Neuronal stem cell (in vitro differentiated cells): Measurements from ENCODE around the gene CC2D2B.
"Not testable (repeated sequence)": the region's sequence is repeated elsewhere in the genome, so short reads cannot be mapped to it uniquely, and the experiment has no call there.

Source experiments
- DNase-seq: peaks from one replicate; pipeline ENCODE4 v3.0.0-alpha.2; 2013; ENCODE audit warnings: low spot score
- H2AFZ ChIP-seq: one replicate; pipeline ENCODE4 v1.6.1; 2013; ENCODE audit warnings: mild to moderate bottlenecking, low read length, inconsistent platforms
- H2AK5ac ChIP-seq: 2 replicates; pipeline ENCODE4 v1.6.1; 2013; ENCODE audit warnings: low read depth, mild to moderate bottlenecking, inconsistent platforms, low read length, moderate library complexity, mixed read lengths
- H2BK120ac ChIP-seq: 2 replicates; pipeline ENCODE4 v1.6.1; 2013; ENCODE audit warnings: low read depth, mild to moderate bottlenecking, inconsistent platforms, low read length, moderate library complexity, mixed read lengths
- H2BK12ac ChIP-seq: one replicate; pipeline ENCODE4 v1.6.1; 2013; ENCODE audit warnings: low read length, inconsistent platforms
- H2BK15ac ChIP-seq: 2 replicates; pipeline ENCODE4 v1.6.1; 2013; ENCODE audit warnings: mild to moderate bottlenecking, low read length, inconsistent platforms, mixed read lengths
- H2BK5ac ChIP-seq: one replicate; pipeline ENCODE4 v1.6.1; 2013; ENCODE audit warnings: inconsistent platforms, mild to moderate bottlenecking, low read length, moderate library complexity
- H3K14ac ChIP-seq: one replicate; pipeline ENCODE4 v1.6.1; 2013; ENCODE audit warnings: low read length, inconsistent platforms
- H3K18ac ChIP-seq: 2 replicates; pipeline ENCODE4 v1.6.1; 2013; ENCODE audit warnings: low read length, inconsistent platforms
- H3K23ac ChIP-seq: 2 replicates; pipeline ENCODE4 v1.6.1; 2013; ENCODE audit warnings: low read depth, mild to moderate bottlenecking, mixed read lengths, low read length, inconsistent platforms; ENCODE audit not compliant: poor library complexity
- H3K27ac ChIP-seq: replicated peaks from 3 replicates; pipeline ENCODE4 v1.5.1; 2013; ENCODE audit warnings: low read length, inconsistent platforms
- H3K27me3 ChIP-seq, 3 experiments: 2 replicates each; pipeline ENCODE4 v1.6.1; 2013; ENCODE audit warnings: low read length in 3 of 3, mild to moderate bottlenecking in 2 of 3, inconsistent platforms in 1 of 3, low read depth in 1 of 3, mixed read lengths in 1 of 3, moderate library complexity in 1 of 3; ENCODE audit not compliant: control insufficient read depth in 3 of 3, insufficient read depth in 3 of 3
- H3K36me3 ChIP-seq, 2 donors: replicated peaks in 1 of 2; 2 replicates each; pipeline ENCODE4 v1.6.1; 2013; ENCODE audit warnings: low read length in 2 of 2; ENCODE audit not compliant: control insufficient read depth in 2 of 2, insufficient read depth in 2 of 2
- H3K4ac ChIP-seq: 2 replicates; pipeline ENCODE4 v1.6.1; 2013; ENCODE audit warnings: inconsistent platforms, mild to moderate bottlenecking, low read length, moderate library complexity
- H3K4me1 ChIP-seq, 2 donors: 1 replicate in 1 of 2; 2 replicates in 1 of 2; pipeline ENCODE4 v1.6.1; 2013; ENCODE audit warnings: low read length in 2 of 2, low read depth in 1 of 2; ENCODE audit not compliant: control insufficient read depth in 2 of 2, insufficient read depth in 1 of 2
- H3K4me2 ChIP-seq: one replicate; pipeline ENCODE4 v1.6.1; 2013; ENCODE audit warnings: mild to moderate bottlenecking, low read length, inconsistent platforms; ENCODE audit not compliant: insufficient read depth, poor library complexity, severe bottlenecking
- H3K4me3 ChIP-seq, 2 donors: 2 replicates each; pipeline ENCODE4 v1.5.1; 2013; ENCODE audit warnings: low read length in 2 of 2, mild to moderate bottlenecking in 2 of 2, inconsistent platforms in 1 of 2, moderate library complexity in 1 of 2
- H3K79me1 ChIP-seq: one replicate; pipeline ENCODE4 v1.6.1; 2013; ENCODE audit warnings: low read depth, mild to moderate bottlenecking, inconsistent platforms, low read length, moderate library complexity
- H3K9ac ChIP-seq: one replicate; pipeline ENCODE4 v1.6.1; 2013; ENCODE audit warnings: mild to moderate bottlenecking, low read depth, low read length, inconsistent platforms; ENCODE audit not compliant: poor library complexity
- H3K9me3 ChIP-seq, 2 donors: replicated peaks in 1 of 2; 2 replicates each; pipeline versions ENCODE3 to v1.6.1; 2013; ENCODE audit warnings: low read length in 2 of 2, mild to moderate bottlenecking in 2 of 2, inconsistent platforms in 1 of 2, low read depth in 1 of 2, mixed read lengths in 1 of 2, moderate library complexity in 1 of 2; ENCODE audit not compliant: control insufficient read depth in 2 of 2, insufficient read depth in 1 of 2
- H4K8ac ChIP-seq: one replicate; pipeline ENCODE4 v1.6.1; 2013; ENCODE audit warnings: low read depth, mild to moderate bottlenecking, inconsistent platforms, low read length, moderate library complexity
- H4K91ac ChIP-seq: one replicate; pipeline ENCODE4 v1.6.1; 2013; ENCODE audit warnings: low read length, low read depth, mild to moderate bottlenecking, inconsistent platforms; ENCODE audit not compliant: poor library complexity
- WGBS, 2 donors: extraction: QIAGEN DNeasy Blood & Tissue Kit; methylation state at CpG; one replicate each; pipeline ENCODE4 v1.1.7; 2013; ENCODE audit warnings: missing lambda C conversion rate in 2 of 2, mixed read lengths in 1 of 2; ENCODE audit not compliant: insufficient read length in 2 of 2, insufficient replicate concordance in 1 of 2; ENCODE audit errors: extremely low coverage in 2 of 2; 5-methylcytosine and 5-hydroxymethylcytosine counted together

CC2D2B gene

DNA sequence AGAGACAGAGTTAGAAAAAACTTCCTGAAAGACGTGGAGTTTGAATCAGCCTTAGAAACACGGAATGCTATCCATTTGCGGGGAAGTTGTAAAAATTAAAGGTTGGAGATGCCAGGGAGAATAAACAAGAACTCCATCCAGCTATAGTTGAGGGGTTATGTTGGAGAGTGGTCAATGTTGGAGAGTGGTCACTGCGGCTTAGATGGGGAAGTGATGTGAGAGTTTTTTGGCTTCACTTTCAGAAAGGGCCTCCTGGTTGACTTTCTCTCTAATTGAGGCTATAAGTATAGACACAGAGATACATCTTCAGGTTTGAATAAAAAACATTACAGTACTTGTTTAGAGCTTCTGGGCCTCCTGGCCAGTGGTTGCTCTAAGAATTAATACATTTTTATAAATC, 675 bp downstream of the CC2D2B start:
- H4K8ac ChIP-seq: no peak overlapping the region
- H3K4me1 ChIP-seq: peaks cover 0 to 2% of the 10 kb centered on the region in 2 donors
- H4K91ac ChIP-seq: no peak overlapping the region
- H2AFZ ChIP-seq: peak overlapping the region; percentile 99
- no peak overlapping the region for H2BK12ac ChIP-seq
- H3K9ac ChIP-seq: no peak overlapping the region
- no peak overlapping the region for H3K4me2 ChIP-seq
- H3K79me1 ChIP-seq: no peaks in the 10 kb centered on the region
- no peak overlapping the region for H2BK15ac ChIP-seq
- no peak overlapping the region for H3K27ac ChIP-seq
- H3K23ac ChIP-seq: no peak overlapping the region
- no peaks in the 10 kb centered on the region for H3K9me3 ChIP-seq
- peaks cover 0 to 4% (median 0%) of the 10 kb centered on the region in 3 experiments for H3K27me3 ChIP-seq
- H2BK5ac ChIP-seq: no peak overlapping the region
- H2BK120ac ChIP-seq: no peak overlapping the region
- H3K36me3 ChIP-seq: peaks cover 3 to 13% of the 10 kb centered on the region in 2 donors
- no peak overlapping the region for H2AK5ac ChIP-seq
- no CpG with 5 or more reads among the region's 4 CpGs for WGBS, 2 donors
- no peak overlapping the region for H3K4ac ChIP-seq
- no peak for DNase-seq
- peak overlapping the region in 1 of 2 donors; percentile 92 for H3K4me3 ChIP-seq
- H3K18ac ChIP-seq: no peak overlapping the region
- no peak overlapping the region for H3K14ac ChIP-seq

DNA sequence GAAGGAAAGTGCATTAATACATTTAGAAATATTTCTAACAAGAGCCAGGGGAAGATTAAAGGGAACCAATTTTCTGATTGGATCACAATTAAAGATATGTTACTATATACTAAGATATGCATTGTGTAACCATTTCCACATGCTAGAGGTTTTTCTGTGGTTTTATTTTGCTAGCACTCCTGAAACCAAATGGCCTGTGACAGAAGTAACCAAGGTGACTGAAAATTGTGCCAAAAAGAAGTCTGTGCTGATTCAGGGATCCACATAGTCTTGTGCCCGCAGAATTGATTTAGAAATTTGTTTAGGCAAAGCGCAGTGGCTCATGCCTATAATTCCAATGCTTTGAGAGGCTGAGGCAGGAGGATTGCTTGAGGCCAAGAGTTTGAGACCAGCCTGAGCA, 1.8 kb downstream of the CC2D2B start:
- Histone ChIP-seq H2AK5ac (no peak overlapping the region), H2BK12ac (no peak overlapping the region), H3K14ac (no peak overlapping the region), H3K4me2 (no peak overlapping the region), H3K18ac (no peak overlapping the region), H3K9ac (no peak overlapping the region), H3K23ac (no peak overlapping the region), H3K36me3 (peaks cover 0 to 2% of the 10 kb centered on the region in 2 donors), H4K91ac (no peak overlapping the region), H3K79me1 (no peaks in the 10 kb centered on the region), H3K27me3 (peaks cover 0 to 4% (median 0%) of the 10 kb centered on the region in 3 experiments), H2BK120ac (no peak overlapping the region), H3K4me1 (peaks cover 0 to 2% of the 10 kb centered on the region in 2 donors), H2AFZ (no peak overlapping the region), H2BK15ac (no peak overlapping the region), H2BK5ac (no peak overlapping the region), H3K4me3 (no peak overlapping the region), H3K27ac (no peak overlapping the region), H3K4ac (no peak overlapping the region), H3K9me3 (no peaks in the 10 kb centered on the region), H4K8ac (no peak overlapping the region)
- no peak for DNase-seq
- WGBS, 2 donors: no CpG with 5 or more reads among the region's 2 CpGs

DNA sequence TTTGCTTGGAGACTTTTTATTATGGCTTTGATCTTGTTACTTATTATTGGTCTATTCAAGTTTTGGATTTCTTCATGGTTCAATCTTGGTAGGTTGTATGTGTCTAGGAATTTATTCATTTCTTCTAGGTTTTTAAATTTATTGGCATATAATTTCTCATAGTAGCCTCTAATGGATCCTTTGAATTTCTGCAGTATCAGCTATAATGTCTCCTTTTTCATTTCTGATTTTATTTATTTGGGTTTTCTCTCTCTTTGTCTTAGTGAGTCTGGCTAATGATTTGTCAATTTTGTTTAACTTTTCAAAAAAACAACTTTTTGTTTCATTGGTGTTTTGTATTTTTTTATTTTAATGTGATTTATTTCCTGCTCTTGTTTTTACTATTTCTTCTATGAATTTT, 8.3 kb downstream of the CC2D2B start:
- H2BK12ac ChIP-seq, H3K9me3 ChIP-seq, H3K79me1 ChIP-seq, H3K27me3 ChIP-seq, H3K36me3 ChIP-seq, DNase-seq, H2BK120ac ChIP-seq, H2AFZ ChIP-seq, H3K18ac ChIP-seq, H3K4ac ChIP-seq, H3K4me3 ChIP-seq, H2AK5ac ChIP-seq, H2BK15ac ChIP-seq, H3K4me2 ChIP-seq, H4K91ac ChIP-seq, H4K8ac ChIP-seq, H2BK5ac ChIP-seq, H3K4me1 ChIP-seq, H3K23ac ChIP-seq, H3K9ac ChIP-seq, H3K14ac ChIP-seq, H3K27ac ChIP-seq: not testable (repeated sequence)

DNA sequence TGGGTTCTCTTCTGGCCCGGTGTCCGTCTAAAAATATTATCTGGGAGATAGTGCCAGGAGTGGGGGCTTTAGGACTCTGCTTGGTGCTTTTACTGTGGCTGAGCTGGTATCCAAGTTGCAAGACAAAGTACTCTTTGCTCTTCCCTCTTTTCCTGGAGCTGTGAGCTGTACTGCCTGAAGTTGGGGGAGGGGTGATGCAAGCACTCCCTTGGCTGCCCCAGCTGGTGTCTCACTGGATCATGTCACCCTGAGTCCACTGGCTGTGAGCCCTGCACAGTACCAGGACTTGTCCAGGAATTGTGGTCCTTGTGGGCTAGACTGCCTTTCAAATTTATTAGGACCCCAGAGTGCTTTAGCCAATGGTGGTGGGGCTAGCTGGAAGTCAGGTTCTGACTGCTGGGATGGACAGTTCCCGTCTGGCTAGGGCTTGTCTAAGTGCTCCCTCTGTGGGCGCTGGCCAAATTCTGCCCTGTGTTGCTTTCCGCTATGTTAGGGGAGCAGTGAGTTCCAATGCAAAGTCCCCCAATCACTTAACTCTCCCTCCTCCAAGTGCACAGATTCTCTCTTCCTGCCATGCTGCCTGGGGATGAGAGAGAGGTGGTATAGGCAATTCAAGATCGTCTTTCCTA, 13.1 kb downstream of the CC2D2B start:
- no peak overlapping the region for H2BK15ac ChIP-seq
- no CpG with 5 or more reads among the region's 6 CpGs for WGBS, 2 donors
- H3K23ac ChIP-seq: no peak overlapping the region
- H3K27me3 ChIP-seq: no peaks in the 10 kb centered on the region
- no peak overlapping the region for H3K4ac ChIP-seq
- no peak overlapping the region for H2AFZ ChIP-seq
- no peaks in the 10 kb centered on the region for H3K9me3 ChIP-seq
- no peak overlapping the region for H3K14ac ChIP-seq
- H2BK5ac ChIP-seq: no peak overlapping the region
- H3K4me3 ChIP-seq: no peak overlapping the region
- H2BK12ac ChIP-seq: no peak overlapping the region
- no peak overlapping the region for H4K8ac ChIP-seq
- no peak for DNase-seq
- no peak overlapping the region for H3K9ac ChIP-seq
- no peak overlapping the region for H3K4me2 ChIP-seq
- no peaks in the 10 kb centered on the region for H3K36me3 ChIP-seq
- no peak overlapping the region for H3K18ac ChIP-seq
- no peaks in the 10 kb centered on the region for H3K4me1 ChIP-seq
- no peak overlapping the region for H3K27ac ChIP-seq
- H2AK5ac ChIP-seq: no peak overlapping the region
- H2BK120ac ChIP-seq: no peak overlapping the region
- H3K79me1 ChIP-seq: no peaks in the 10 kb centered on the region
- no peak overlapping the region for H4K91ac ChIP-seq
